Smooth muscle cell (in vitro differentiated cells): ENCODE measurements around the gene VPS13D. TPM values are rescaled to one million over a fixed set of nuclear protein-coding genes. Genes with fewer than 3 reads are reported as not detected.
"Not testable (repeated sequence)": the region's sequence is repeated elsewhere in the genome, so short reads cannot be mapped to it uniquely, and the experiment has no call there.

ENCODE experiments used
- DNase-seq: peaks from one replicate; lab custom pipeline; 2025; ENCODE audit not compliant: unreplicated experiment; lab: John Stamatoyannopoulos, UW
- H2AFZ ChIP-seq: fragments of 200-600 bp; sonication (generic); 2 replicates; pipeline ENCODE4 v1.6.0; 2016; ENCODE audit warnings: antibody characterized with exemption, low read depth, mild to moderate bottlenecking
- H3F3A ChIP-seq: fragments of 200-600 bp; sonication (generic); 2 replicates; pipeline ENCODE4 v1.6.0; 2017; ENCODE audit warnings: antibody characterized with exemption, low read depth
- H3K27ac ChIP-seq: fragments of 200-600 bp; sonication (generic); 2 replicates; pipeline ENCODE4 v1.5.1; 2016; ENCODE audit warnings: low read depth, mild to moderate bottlenecking
- H3K27me3 ChIP-seq: fragments of 200-600 bp; sonication (generic); 2 replicates; pipeline ENCODE4 v1.6.1; 2016; ENCODE audit warnings: low read depth, mild to moderate bottlenecking
- H3K36me3 ChIP-seq: fragments of 200-600 bp; sonication (generic); 2 replicates; pipeline ENCODE4 v1.5.1; 2016; ENCODE audit warnings: low read depth
- H3K4me1 ChIP-seq: fragments of 200-600 bp; sonication (generic); 2 replicates; pipeline ENCODE4 v1.5.1; 2016; ENCODE audit warnings: low read depth
- H3K4me2 ChIP-seq: fragments of 200-600 bp; sonication (generic); 2 replicates; pipeline ENCODE4 v1.6.0; 2016; ENCODE audit warnings: mild to moderate bottlenecking
- H3K4me3 ChIP-seq: fragments of 200-600 bp; sonication (generic); 2 replicates; pipeline ENCODE4 v1.5.1; 2016; ENCODE audit warnings: mild to moderate bottlenecking
- H3K79me2 ChIP-seq: fragments of 200-600 bp; sonication (generic); 2 replicates; pipeline ENCODE4 v1.6.0; 2016; ENCODE audit warnings: low read depth, mild to moderate bottlenecking
- H3K9ac ChIP-seq: fragments of 200-600 bp; sonication (generic); 2 replicates; pipeline ENCODE4 v1.6.0; 2016; ENCODE audit warnings: low read depth
- H3K9me3 ChIP-seq: fragments of 200-600 bp; sonication (generic); replicated peaks from 2 replicates; pipeline ENCODE4 v1.5.1; 2016; ENCODE audit warnings: low read depth
- H4K20me1 ChIP-seq: fragments of 200-600 bp; sonication (generic); 2 replicates; pipeline ENCODE4 v1.6.0; 2016; ENCODE audit warnings: low read depth
- CTCF ChIP-seq: fragments of 200-600 bp; sonication (generic); IDR thresholded peaks from 2 replicates; pipeline ENCODE4 v1.5.1; 2017; ENCODE audit warnings: borderline replicate concordance, mild to moderate bottlenecking, antibody characterized with exemption; ENCODE audit not compliant: insufficient read depth, poor library complexity, severe bottlenecking
- WGBS: methylation state at CpG from one replicate; pipeline ENCODE4 v1.1.7; 2016; ENCODE audit warnings: low lambda C conversion rate; 5-methylcytosine and 5-hydroxymethylcytosine counted together
- polyA plus RNA-seq: library from polyadenylated mRNA; unstranded; fragments of >200 nt; fragmentation: Nextera tagmentation; extraction: Ambion mirVana; gene quantifications from 2 replicates; pipeline ENCODE4 v1.2.1, GENCODE V29; 2016
- total RNA-seq: library from RNA; depleted of rRNA; stranded (reverse); fragments of >200 nt; gene quantifications from 2 replicates; pipeline ENCODE4 v1.2.3, GENCODE V29; 2014

Gene VPS13D
- total and polyA plus RNA-seq, 2 experiments from 2014 or later: 3.5 to 20.0 TPM

GRCh38 chr1:12452262-12452661 lies 222.4 kb downstream of the VPS13D start:
- Histone ChIP-seq H4K20me1 (peaks cover 5% of the 10 kb centered on the region), H3K36me3 (no peaks in the 10 kb centered on the region), H3K9ac (no peak overlapping the region), H2AFZ (no peak overlapping the region), H3K27ac (no peak overlapping the region), H3K4me3 (no peak overlapping the region), H3K79me2 (no peaks in the 10 kb centered on the region), H3F3A (no peaks in the 10 kb centered on the region), H3K4me2 (no peak overlapping the region), H3K27me3 (no peaks in the 10 kb centered on the region), H3K9me3 (no peaks in the 10 kb centered on the region), H3K4me1 (no peaks in the 10 kb centered on the region)
- no peak for DNase-seq
- no peak for TF ChIP-seq CTCF

- H3K9ac ChIP-seq: no peak overlapping the region
- no peaks in the 10 kb centered on the region for H3K27me3 ChIP-seq
- WGBS: 80% methylated on average over 13 of the region's 13 CpGs
- H3K4me2 ChIP-seq: no peak overlapping the region
- no peaks in the 10 kb centered on the region for H3F3A ChIP-seq
- no peaks in the 10 kb centered on the region for H3K9me3 ChIP-seq
- peaks cover 1% of the 10 kb centered on the region for H4K20me1 ChIP-seq
- no peaks in the 10 kb centered on the region for H3K79me2 ChIP-seq
- H3K27ac ChIP-seq: no peak overlapping the region
- no peak for TF ChIP-seq CTCF
- no peaks in the 10 kb centered on the region for H3K4me1 ChIP-seq
- H3K4me3 ChIP-seq: no peak overlapping the region
- DNase-seq: no peak
- H3K36me3 ChIP-seq: peaks cover 2% of the 10 kb centered on the region
- no peak overlapping the region for H2AFZ ChIP-seq
These were observed 223.8 kb downstream of the VPS13D start for GRCh38 chr1:12453400-12454343.

GRCh38 chr1:12454406-12455391 lies 224.9 kb downstream of the VPS13D start:
- no peaks in the 10 kb centered on the region for H3F3A ChIP-seq
- no peaks in the 10 kb centered on the region for H3K4me1 ChIP-seq
- DNase-seq: no peak
- no peak for TF ChIP-seq CTCF
- peaks cover 4% of the 10 kb centered on the region for H3K36me3 ChIP-seq
- H2AFZ ChIP-seq: no peak overlapping the region
- no peaks in the 10 kb centered on the region for H3K9me3 ChIP-seq
- H3K27me3 ChIP-seq: no peaks in the 10 kb centered on the region
- H3K4me2 ChIP-seq: no peak overlapping the region
- no peak overlapping the region for H3K27ac ChIP-seq
- no peaks in the 10 kb centered on the region for H3K79me2 ChIP-seq
- H3K4me3 ChIP-seq: no peak overlapping the region
- 100% methylated on average over 4 of the region's 4 CpGs for WGBS
- H4K20me1 ChIP-seq: no peaks in the 10 kb centered on the region
- H3K9ac ChIP-seq: no peak overlapping the region

- H3K9ac ChIP-seq, H3K9me3 ChIP-seq, H3F3A ChIP-seq, H3K36me3 ChIP-seq, H3K4me2 ChIP-seq, H4K20me1 ChIP-seq, DNase-seq, H3K4me1 ChIP-seq, H2AFZ ChIP-seq, H3K4me3 ChIP-seq, H3K27ac ChIP-seq, H3K27me3 ChIP-seq, H3K79me2 ChIP-seq: not testable (repeated sequence)
- 99% methylated on average over 7 of the region's 7 CpGs for WGBS
These were observed 226.3 kb downstream of the VPS13D start for GRCh38 chr1:12456081-12456480.
